ENCODE data around the gene MFAP5.
"Not testable (repeated sequence)": the region's sequence is repeated elsewhere in the genome, so short reads cannot be mapped to it uniquely, and the experiment has no call there.

MFAP5 gene

GRCh38 chr12:8676651-8677050 lies 14.0 kb upstream of the MFAP5 start:
- in situ Hi-C loops (cut with HindIII; ENCODE audit: low sequenced_read_pairs) = no loop called here

GRCh38 chr12:8675591-8676036 lies 13.0 kb upstream of the MFAP5 start:
- in situ Hi-C loops (cut with HindIII; ENCODE audit: low sequenced_read_pairs) = no loop called here

- in situ Hi-C loops (cut with HindIII; ENCODE audit: low sequenced_read_pairs) = no loop called here
These were observed 9.8 kb upstream of the MFAP5 start for GRCh38 chr12:8672381-8672780.

GRCh38 chr12:8668441-8668840 lies 5.8 kb upstream of the MFAP5 start:
- in situ Hi-C loops (cut with HindIII; ENCODE audit: low sequenced_read_pairs) = no loop called here

- in situ Hi-C loops (cut with HindIII; ENCODE audit: low sequenced_read_pairs) = no loop called here
These were observed 4.6 kb upstream of the MFAP5 start for GRCh38 chr12:8667270-8667669.

GRCh38 chr12:8665759-8666158 lies 3.1 kb upstream of the MFAP5 start:
- in situ Hi-C loops (cut with HindIII; ENCODE audit: low sequenced_read_pairs) = no loop called here

- in situ Hi-C loops (cut with HindIII; ENCODE audit: low sequenced_read_pairs) = no loop called here
These were observed 1.7 kb upstream of the MFAP5 start for GRCh38 chr12:8664228-8664913.

GRCh38 chr12:8661751-8662150 lies 875 bp downstream of the MFAP5 start:
- in situ Hi-C loops (cut with HindIII; ENCODE audit: low sequenced_read_pairs) = no loop called here

GRCh38 chr12:8661016-8661415 lies 1.6 kb downstream of the MFAP5 start:
- in situ Hi-C loops (cut with HindIII; ENCODE audit: low sequenced_read_pairs) = no loop called here

- in situ Hi-C loops (cut with HindIII; ENCODE audit: low sequenced_read_pairs) = no loop called here
These were observed 4.3 kb downstream of the MFAP5 start for GRCh38 chr12:8658346-8658745.

GRCh38 chr12:8655421-8655820 lies 7.2 kb downstream of the MFAP5 start:
- in situ Hi-C loops (cut with HindIII; ENCODE audit: low sequenced_read_pairs) = no loop called here

- in situ Hi-C loops (cut with HindIII; ENCODE audit: low sequenced_read_pairs) = no loop called here
These were observed 13.9 kb downstream of the MFAP5 start for GRCh38 chr12:8648576-8649205.

- in situ Hi-C loops (cut with HindIII; ENCODE audit: low sequenced_read_pairs) = no loop called here
These were observed 14.7 kb downstream of the MFAP5 start for GRCh38 chr12:8647968-8648367.

GRCh38 chr12:8644345-8645248 lies 18.0 kb downstream of the MFAP5 start:
- in situ Hi-C loops (cut with HindIII; ENCODE audit: low sequenced_read_pairs) = no loop called here

- in situ Hi-C loops (cut with HindIII; ENCODE audit: low sequenced_read_pairs) = no loop called here
These were observed 19.9 kb downstream of the MFAP5 start for GRCh38 chr12:8642775-8643174.

- in situ Hi-C loops (cut with HindIII; ENCODE audit: low sequenced_read_pairs) = no loop called here
These were observed 22.7 kb downstream of the MFAP5 start for GRCh38 chr12:8639936-8640335.

- in situ Hi-C loops (cut with HindIII; ENCODE audit: low sequenced_read_pairs) = no loop called here
These were observed 23.7 kb downstream of the MFAP5 start for GRCh38 chr12:8638951-8639350.

GRCh38 chr12:8637666-8638065 lies 25.0 kb downstream of the MFAP5 start:
- in situ Hi-C loops (cut with HindIII; ENCODE audit: low sequenced_read_pairs) = no loop called here

- in situ Hi-C loops (cut with HindIII; ENCODE audit: low sequenced_read_pairs) = no loop called here
These were observed 25.4 kb downstream of the MFAP5 start for GRCh38 chr12:8637244-8637643.

GRCh38 chr12:8636581-8636980 lies 26.0 kb downstream of the MFAP5 start:
- in situ Hi-C loops (cut with HindIII; ENCODE audit: low sequenced_read_pairs) = no loop called here

GRCh38 chr12:8636007-8636346 lies 26.6 kb downstream of the MFAP5 start:
- in situ Hi-C loops (cut with HindIII; ENCODE audit: low sequenced_read_pairs) = not testable (repeated sequence)

Measured in DLD1 (cell line).